Calu3 (cell line): ENCODE data around the gene TNFSF12. TPM values are rescaled to one million over a fixed set of nuclear protein-coding genes. Genes with fewer than 3 reads are reported as not detected.
A peak's percentile ranks its signal among the peaks of the same experiment; 100 is the strongest.

ENCODE experiments used
- BruUV-seq: library from RNA; stranded (reverse); fragments of 400-500 nt; replicated peaks from 2 replicates; lab custom pipeline; 2021; lab: Mats Ljungman, UMichigan
- CTCF ChIA-PET: fragments of 300-600 bp; sonication (Branson Sonifier 250); formaldehyde crosslinking; loops from one replicate; lab custom pipeline; 2022; ENCODE audit warnings: antibody characterized with exemption; lab: Charles Lee
- DNase-seq: peaks from one replicate; pipeline ENCODE4 v3.0.0; 2022
- H3K27ac Mint-ChIP-seq: one replicate; pipeline ENCODE4 v1.8.0; 2022; ENCODE audit warnings: mixed read lengths; ENCODE audit not compliant: unreplicated experiment
- H3K27me3 Mint-ChIP-seq: one replicate; pipeline ENCODE4 v1.8.0; 2022; ENCODE audit warnings: mixed read lengths; ENCODE audit not compliant: unreplicated experiment
- H3K36me3 Mint-ChIP-seq: one replicate; pipeline ENCODE4 v1.8.0; 2022; ENCODE audit warnings: mild to moderate bottlenecking, moderate library complexity, mixed read lengths; ENCODE audit not compliant: insufficient read depth, unreplicated experiment
- H3K4me1 Mint-ChIP-seq: one replicate; pipeline ENCODE4 v1.8.0; 2022; ENCODE audit warnings: mild to moderate bottlenecking, low read depth, mixed read lengths; ENCODE audit not compliant: unreplicated experiment
- H3K4me3 Mint-ChIP-seq: one replicate; pipeline ENCODE4 v1.8.0; 2022; ENCODE audit warnings: mild to moderate bottlenecking, low read depth, moderate library complexity, mixed read lengths; ENCODE audit not compliant: unreplicated experiment
- H3K9me3 Mint-ChIP-seq: one replicate; pipeline ENCODE4 v1.8.0; 2022; ENCODE audit warnings: low read depth, mixed read lengths; ENCODE audit not compliant: unreplicated experiment
- intact Hi-C: fragments of 100-400 bp; cut with micrococcal nuclease; formaldehyde crosslinking; loops from one replicate; pipeline ENCODE4 v1.10.0; 2022; ENCODE audit not compliant: unreplicated experiment
- total RNA-seq: library from RNA; stranded (reverse); gene quantifications from 2 replicates; pipeline ENCODE4 v1.2.3, GENCODE V29; 2022
- TF ChIP-seq, protein P1 (sequence below): fragments of 200-600 bp; IDR thresholded peaks from one replicate; pipeline ENCODE4 v1.8.0; 2022; ENCODE audit warnings: antibody characterized with exemption; ENCODE audit not compliant: unreplicated experiment

TNFSF12 gene
- total RNA-seq, 1 experiment from 2014 or later, result 7.7 TPM

GRCh38 chr17:7562208-7562605 is 13.3 kb downstream of the TNFSF12 start:
- H3K9me3 Mint-ChIP-seq, result no peaks in the 10 kb centered on the region
- H3K4me1 Mint-ChIP-seq, result peaks cover 40% of the 10 kb centered on the region
- TF ChIP-seq, protein P1, sequence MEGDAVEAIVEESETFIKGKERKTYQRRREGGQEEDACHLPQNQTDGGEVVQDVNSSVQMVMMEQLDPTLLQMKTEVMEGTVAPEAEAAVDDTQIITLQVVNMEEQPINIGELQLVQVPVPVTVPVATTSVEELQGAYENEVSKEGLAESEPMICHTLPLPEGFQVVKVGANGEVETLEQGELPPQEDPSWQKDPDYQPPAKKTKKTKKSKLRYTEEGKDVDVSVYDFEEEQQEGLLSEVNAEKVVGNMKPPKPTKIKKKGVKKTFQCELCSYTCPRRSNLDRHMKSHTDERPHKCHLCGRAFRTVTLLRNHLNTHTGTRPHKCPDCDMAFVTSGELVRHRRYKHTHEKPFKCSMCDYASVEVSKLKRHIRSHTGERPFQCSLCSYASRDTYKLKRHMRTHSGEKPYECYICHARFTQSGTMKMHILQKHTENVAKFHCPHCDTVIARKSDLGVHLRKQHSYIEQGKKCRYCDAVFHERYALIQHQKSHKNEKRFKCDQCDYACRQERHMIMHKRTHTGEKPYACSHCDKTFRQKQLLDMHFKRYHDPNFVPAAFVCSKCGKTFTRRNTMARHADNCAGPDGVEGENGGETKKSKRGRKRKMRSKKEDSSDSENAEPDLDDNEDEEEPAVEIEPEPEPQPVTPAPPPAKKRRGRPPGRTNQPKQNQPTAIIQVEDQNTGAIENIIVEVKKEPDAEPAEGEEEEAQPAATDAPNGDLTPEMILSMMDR, result no peak
- CTCF ChIA-PET, result interaction anchor here (2.2 kb wide), 1 partner anchor 126 kb away, joined by 13 read pairs; the partner anchor contains the start of gene TMEM102
- intact Hi-C loops, result loop anchor here (5.0 kb wide), 2 partner anchors 125 to 205 kb away; partner anchors contain the start of genes FGF11, TMEM102 and TMEM95
- no TSS peak for BruUV-seq
- peaks cover 78% of the 10 kb centered on the region for H3K36me3 Mint-ChIP-seq
- no peak for DNase-seq
- no peaks in the 10 kb centered on the region for H3K27me3 Mint-ChIP-seq
- H3K27ac Mint-ChIP-seq, result peak overlapping the region; percentile 86
- peak overlapping the region; percentile 90 for H3K4me3 Mint-ChIP-seq

DNA sequence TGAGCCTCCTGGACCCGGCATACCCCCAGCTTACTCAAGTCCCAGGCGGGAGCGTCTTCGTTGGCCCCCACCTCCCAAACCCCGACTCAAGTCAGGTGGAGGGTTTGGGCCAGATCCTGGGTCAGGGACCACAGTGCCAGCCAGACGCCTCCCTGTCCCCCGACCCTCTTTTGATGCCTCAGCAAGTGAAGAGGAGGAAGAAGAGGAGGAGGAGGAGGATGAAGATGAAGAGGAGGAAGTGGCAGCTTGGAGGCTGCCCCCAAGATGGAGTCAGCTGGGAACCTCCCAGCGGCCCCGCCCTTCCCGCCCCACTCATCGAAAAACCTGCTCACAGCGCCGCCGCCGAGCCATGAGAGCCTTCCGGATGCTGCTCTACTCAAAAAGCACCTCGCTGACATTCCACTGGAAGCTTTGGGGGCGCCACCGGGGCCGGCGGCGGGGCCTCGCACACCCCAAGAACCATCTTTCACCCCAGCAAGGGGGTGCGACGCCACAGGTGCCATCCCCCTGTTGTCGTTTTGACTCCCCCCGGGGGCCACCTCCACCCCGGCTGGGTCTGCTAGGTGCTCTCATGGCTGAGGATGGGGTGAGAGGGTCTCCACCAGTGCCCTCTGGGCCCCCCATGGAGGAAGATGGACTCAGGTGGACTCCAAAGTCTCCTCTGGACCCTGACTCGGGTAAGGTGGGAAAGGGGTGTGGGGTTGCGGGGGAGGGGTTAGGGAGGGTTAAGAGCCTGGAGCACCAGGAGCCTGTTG is 14.4 kb downstream of the TNFSF12 start:
- no peaks in the 10 kb centered on the region for H3K27me3 Mint-ChIP-seq
- peaks cover 77% of the 10 kb centered on the region for H3K36me3 Mint-ChIP-seq
- no peak for DNase-seq
- TF ChIP-seq, protein P1, result no peak
- H3K4me3 Mint-ChIP-seq, result peak overlapping the region; percentile 90
- CTCF ChIA-PET, result no interaction called here
- peaks cover 31% of the 10 kb centered on the region for H3K4me1 Mint-ChIP-seq
- no TSS peak for BruUV-seq
- H3K9me3 Mint-ChIP-seq, result no peaks in the 10 kb centered on the region
- intact Hi-C loops, result loop anchor here (5.0 kb wide), 2 partner anchors 126 to 206 kb away; partner anchors contain the start of genes FGF11, TMEM102 and TMEM95
- H3K27ac Mint-ChIP-seq, result no peak overlapping the region

- CTCF ChIA-PET, result interaction anchor here (0.6 kb wide), 1 partner anchor 117 kb away, joined by 3 read pairs; no protein-coding TSS in a partner anchor
Measured at GRCh38 chr17:7569571-7569970, 20.7 kb downstream of the TNFSF12 start.

DNA sequence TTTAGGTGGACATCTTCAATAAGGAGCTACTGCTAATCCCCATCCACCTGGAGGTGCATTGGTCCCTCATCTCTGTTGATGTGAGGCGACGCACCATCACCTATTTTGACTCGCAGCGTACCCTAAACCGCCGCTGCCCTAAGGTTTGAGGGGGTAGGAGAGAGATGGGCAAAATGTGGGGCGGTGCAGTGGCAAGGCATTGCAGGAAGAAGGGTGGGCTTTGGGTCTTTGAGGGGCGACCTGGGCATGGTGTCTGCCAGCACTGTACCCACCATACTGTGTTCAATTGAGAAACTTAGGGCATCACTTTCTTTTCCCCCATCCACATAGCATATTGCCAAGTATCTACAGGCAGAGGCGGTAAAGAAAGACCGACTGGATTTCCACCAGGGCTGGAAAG is 21.5 kb downstream of the TNFSF12 start:
- H3K9me3 Mint-ChIP-seq, result no peaks in the 10 kb centered on the region
- CTCF ChIA-PET, result interaction anchor here (0.7 kb wide), 1 partner anchor 281 kb away, joined by 3 read pairs; no protein-coding TSS in a partner anchor
- peaks cover 85% of the 10 kb centered on the region for H3K36me3 Mint-ChIP-seq
- TF ChIP-seq, protein P1, result no peak
- intact Hi-C loops, result no loop called here
- no peak overlapping the region for H3K4me3 Mint-ChIP-seq
- H3K27me3 Mint-ChIP-seq, result no peaks in the 10 kb centered on the region
- DNase-seq, result no peak
- H3K4me1 Mint-ChIP-seq, result peaks cover 9% of the 10 kb centered on the region
- BruUV-seq, result no TSS peak
- no peak overlapping the region for H3K27ac Mint-ChIP-seq

More at GRCh38 chr17:7569571-7569970, 20.7 kb downstream of the TNFSF12 start:
- no TSS peak for BruUV-seq
- Mint-ChIP-seq H3K27me3 (no peaks in the 10 kb centered on the region), H3K36me3 (peaks cover 79% of the 10 kb centered on the region), H3K9me3 (no peaks in the 10 kb centered on the region), H3K27ac (no peak overlapping the region), H3K4me1 (peaks cover 9% of the 10 kb centered on the region), H3K4me3 (no peak overlapping the region)
- DNase-seq, result no peak
- intact Hi-C loops, result no loop called here
- TF ChIP-seq, protein P1, result no peak
